ENCODE measurements around the gene PHACTR3. TPM values are rescaled to one million over a fixed set of nuclear protein-coding genes. Genes with fewer than 3 reads are reported as not detected.

The PHACTR3 gene
- total and polyA plus RNA-seq, 2 of the 8 experiments (the other 6 are each of a cell fraction or from before 2014, with no cell fraction given), result 0.05 to 0.13 TPM

DNA sequence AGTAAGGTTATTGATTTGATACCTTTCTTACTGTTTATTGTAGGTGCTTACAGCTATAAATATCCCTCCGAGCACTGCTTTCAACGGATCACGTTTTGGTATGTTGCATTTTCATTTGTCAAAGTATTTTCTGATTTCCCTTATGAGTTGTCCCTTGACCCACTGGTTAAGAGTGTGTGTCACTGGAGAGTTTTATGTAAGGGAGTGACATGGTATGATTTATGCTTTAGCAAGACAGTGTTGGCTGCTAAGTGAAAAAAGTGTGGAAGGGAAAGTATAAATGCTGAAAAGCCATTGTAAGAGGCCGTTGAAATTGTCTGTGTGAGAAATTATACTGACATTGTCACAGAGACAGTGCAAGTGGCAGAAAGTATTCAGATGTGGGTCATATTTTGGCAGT, 257.1 kb downstream of the PHACTR3 start:
- 83% methylated on average over 4 of the region's 4 CpGs; no CpG with 5 or more reads in 1 of the 2 experiments for WGBS, 2 experiments (ENCODE audit: extremely low coverage in 1 of 2, insufficient coverage in 1 of 2, insufficient read length in 1 of 2, insufficient replicate concordance in 2 of 2, low coverage in 1 of 2, low lambda C conversion rate in 2 of 2, missing lambda C conversion rate in 1 of 2)
- H3K18ac ChIP-seq (ENCODE audit: extremely low read depth, low read length), result no peak overlapping the region
- FAIRE-seq (no peak), DNase-seq (ENCODE audit: low read depth in 1 of 2, low spot score in 2 of 2) (no peak)
- H2AK5ac ChIP-seq (ENCODE audit: low read depth, low read length), result no peak overlapping the region
- H3K4me3 ChIP-seq (ENCODE audit: extremely low read depth in 1 of 4, insufficient read depth in 2 of 4, low read depth in 3 of 4, low read length in 4 of 4), result no peak overlapping the region
- ChIA-PET CTCF (ENCODE audit: partially characterized antibody) (no interaction called here), POLR2A (ENCODE audit: partially characterized antibody) (no interaction called here)
- H4K20me1 ChIP-seq (replicated peaks in 1 of 2; ENCODE audit: control insufficient read depth in 1 of 2, insufficient read depth in 2 of 2, low read length in 2 of 2), result no peaks in the 10 kb centered on the region
- no peak overlapping the region for H4K5ac ChIP-seq (ENCODE audit: insufficient read length, low read depth, low read length)
- H3K23ac ChIP-seq (ENCODE audit: insufficient read length), result no peak overlapping the region
- no peak overlapping the region for H4K8ac ChIP-seq (ENCODE audit: extremely low read depth, insufficient read depth, low read length)
- H3K27ac ChIP-seq (ENCODE audit: low read depth, low read length), result no peak overlapping the region
- no peak overlapping the region for H3K56ac ChIP-seq (replicated peaks; ENCODE audit: insufficient read length, low read depth, low read length)
- H2BK15ac ChIP-seq (ENCODE audit: low read length), result no peak overlapping the region
- no peak overlapping the region for H2BK20ac ChIP-seq (ENCODE audit: low read length)
- no peaks in the 10 kb centered on the region for H3K23me2 ChIP-seq (ENCODE audit: low read depth, low read length)
- H2BK120ac ChIP-seq (replicated peaks; ENCODE audit: low read depth, low read length), result no peak overlapping the region
- H4K91ac ChIP-seq (replicated peaks; ENCODE audit: insufficient read length, low read length), result no peak overlapping the region
- no peaks in the 10 kb centered on the region for H3K36me3 ChIP-seq (ENCODE audit: control insufficient read depth in 2 of 4, insufficient read depth in 4 of 4, low read length in 3 of 4)
- no peak overlapping the region for H3K4me2 ChIP-seq (ENCODE audit: insufficient read depth in 1 of 2, low read depth in 2 of 2, low read length in 2 of 2)
- no peaks in the 10 kb centered on the region for H3K79me1 ChIP-seq (ENCODE audit: low read depth, low read length)
- no peak overlapping the region for H2AFZ ChIP-seq (ENCODE audit: low read length)
- no peak for TF ChIP-seq EP300 (IDR thresholded peaks at IDR 0.05; ENCODE audit: borderline replicate concordance in 1 of 2, low read depth in 2 of 2, low read length in 2 of 2)
- H2BK12ac ChIP-seq (ENCODE audit: low read depth, low read length), result no peak overlapping the region
- no peaks in the 10 kb centered on the region for H3K27me3 ChIP-seq (replicated peaks in 1 of 4; ENCODE audit: control insufficient read depth in 3 of 4, extremely low read depth in 1 of 4, insufficient read depth in 3 of 4, low read length in 3 of 4)
- no peaks in the 10 kb centered on the region for H3K79me2 ChIP-seq (ENCODE audit: control insufficient read depth in 1 of 2, insufficient read depth in 2 of 2, low read length in 2 of 2)
- H3K4ac ChIP-seq (replicated peaks; ENCODE audit: insufficient read length, low read depth, low read length), result no peak overlapping the region
- peaks cover 53 to 57% of the 10 kb centered on the region in 2 experiments for H3K9me3 ChIP-seq (ENCODE audit: insufficient read depth in 2 of 2, low read depth in 1 of 2, low read length in 1 of 2)
- no peak overlapping the region for H2BK5ac ChIP-seq (ENCODE audit: low read depth, low read length)
- no peak overlapping the region for H3K9ac ChIP-seq (replicated peaks in 1 of 4; ENCODE audit: extremely low read depth in 1 of 4, low read depth in 3 of 4, low read length in 3 of 4)
- no peaks in the 10 kb centered on the region for H3K4me1 ChIP-seq (replicated peaks in 1 of 4; ENCODE audit: control insufficient read depth in 3 of 4, insufficient read depth in 4 of 4, low read length in 3 of 4)
- H3K14ac ChIP-seq (ENCODE audit: insufficient read length), result no peak overlapping the region
